ENCODE results near the gene CUEDC1.

Gene CUEDC1

GRCh38 chr17:57874434-57875289 is 80.5 kb downstream of the CUEDC1 start:
- DNase-seq = no peak

GRCh38 chr17:57874058-57874419 is 81.2 kb downstream of the CUEDC1 start:
- no peak for DNase-seq

GRCh38 chr17:57873261-57874057 is 81.8 kb downstream of the CUEDC1 start:
- DNase-seq = no peak

GRCh38 chr17:57872536-57872935 is 82.7 kb downstream of the CUEDC1 start:
- no peak for DNase-seq

GRCh38 chr17:57871863-57872262 is 83.3 kb downstream of the CUEDC1 start:
- DNase-seq = no peak

- DNase-seq = no peak
Observed at GRCh38 chr17:57871155-57871554, 84.1 kb downstream of the CUEDC1 start.

- no peak for DNase-seq
Observed at GRCh38 chr17:57870283-57870635, 85.0 kb downstream of the CUEDC1 start.

GRCh38 chr17:57869617-57870282 is 85.5 kb downstream of the CUEDC1 start:
- DNase-seq = no peak

GRCh38 chr17:57868910-57869616 is 86.1 kb downstream of the CUEDC1 start:
- no peak for DNase-seq

GRCh38 chr17:57868007-57868909 is 87.0 kb downstream of the CUEDC1 start:
- no peak for DNase-seq

- DNase-seq = no peak
Observed at GRCh38 chr17:57867126-57867525, 88.1 kb downstream of the CUEDC1 start.

- DNase-seq = no peak
Observed at GRCh38 chr17:57866723-57867122, 88.5 kb downstream of the CUEDC1 start.

- no peak for DNase-seq
Observed at GRCh38 chr17:57866319-57866718, 88.9 kb downstream of the CUEDC1 start.

GRCh38 chr17:57864273-57864672 is 90.9 kb downstream of the CUEDC1 start:
- DNase-seq = no peak

GRCh38 chr17:57862694-57863667 is 92.2 kb downstream of the CUEDC1 start:
- no peak for DNase-seq

GRCh38 chr17:57861790-57862693 is 93.2 kb downstream of the CUEDC1 start:
- DNase-seq = no peak

GRCh38 chr17:57861000-57861789 is 94.0 kb downstream of the CUEDC1 start:
- DNase-seq = peak; percentile 47

GRCh38 chr17:57860414-57860999 is 94.7 kb downstream of the CUEDC1 start:
- DNase-seq = no peak

Measured in NCI-H510A (cell line).